ENCODE data around the gene CD84. TPM values are rescaled to one million over a fixed set of nuclear protein-coding genes. Genes with fewer than 3 reads are reported as not detected.

CD84 gene
- total RNA-seq, 1 donor from 2014 or later = not detected

- H3K36me3 Mint-ChIP-seq (ENCODE audit: insufficient read depth) = peaks cover 3% of the 10 kb centered on the region
- no peaks in the 10 kb centered on the region for H3K27me3 Mint-ChIP-seq
- no peak for DNase-seq (ENCODE audit: low spot score, unreplicated experiment)
- H3K27ac Mint-ChIP-seq = no peak overlapping the region
- H3K4me3 Mint-ChIP-seq (ENCODE audit: low read depth) = no peak overlapping the region
- peaks cover 9% of the 10 kb centered on the region for H3K4me1 Mint-ChIP-seq (ENCODE audit: low read depth)
- H3K9me3 Mint-ChIP-seq (ENCODE audit: low read depth) = peaks cover 6% of the 10 kb centered on the region
- TF ChIP-seq CTCF (IDR thresholded peaks at IDR 0.05; ENCODE audit: unreplicated experiment) = no peak
These were observed 638 bp downstream of the CD84 start for GRCh38 chr1:160578525-160579191.

GRCh38 chr1:160578175-160578524 is 1.1 kb downstream of the CD84 start:
- peaks cover 1% of the 10 kb centered on the region for H3K36me3 Mint-ChIP-seq (ENCODE audit: insufficient read depth)
- peaks cover 4% of the 10 kb centered on the region for H3K9me3 Mint-ChIP-seq (ENCODE audit: low read depth)
- no peaks in the 10 kb centered on the region for H3K27me3 Mint-ChIP-seq
- peaks cover 9% of the 10 kb centered on the region for H3K4me1 Mint-ChIP-seq (ENCODE audit: low read depth)
- no peak overlapping the region for H3K27ac Mint-ChIP-seq
- no peak for DNase-seq (ENCODE audit: low spot score, unreplicated experiment)
- no peak for TF ChIP-seq CTCF (IDR thresholded peaks at IDR 0.05; ENCODE audit: unreplicated experiment)
- H3K4me3 Mint-ChIP-seq (ENCODE audit: low read depth) = no peak overlapping the region

GRCh38 chr1:160577671-160578070 is 1.6 kb downstream of the CD84 start:
- H3K4me1 Mint-ChIP-seq (ENCODE audit: low read depth) = peaks cover 9% of the 10 kb centered on the region
- no peak for DNase-seq (ENCODE audit: low spot score, unreplicated experiment)
- H3K27ac Mint-ChIP-seq = no peak overlapping the region
- no peaks in the 10 kb centered on the region for H3K27me3 Mint-ChIP-seq
- H3K36me3 Mint-ChIP-seq (ENCODE audit: insufficient read depth) = no peaks in the 10 kb centered on the region
- H3K9me3 Mint-ChIP-seq (ENCODE audit: low read depth) = peaks cover 2% of the 10 kb centered on the region
- no peak overlapping the region for H3K4me3 Mint-ChIP-seq (ENCODE audit: low read depth)
- no peak for TF ChIP-seq CTCF (IDR thresholded peaks at IDR 0.05; ENCODE audit: unreplicated experiment)

DNA sequence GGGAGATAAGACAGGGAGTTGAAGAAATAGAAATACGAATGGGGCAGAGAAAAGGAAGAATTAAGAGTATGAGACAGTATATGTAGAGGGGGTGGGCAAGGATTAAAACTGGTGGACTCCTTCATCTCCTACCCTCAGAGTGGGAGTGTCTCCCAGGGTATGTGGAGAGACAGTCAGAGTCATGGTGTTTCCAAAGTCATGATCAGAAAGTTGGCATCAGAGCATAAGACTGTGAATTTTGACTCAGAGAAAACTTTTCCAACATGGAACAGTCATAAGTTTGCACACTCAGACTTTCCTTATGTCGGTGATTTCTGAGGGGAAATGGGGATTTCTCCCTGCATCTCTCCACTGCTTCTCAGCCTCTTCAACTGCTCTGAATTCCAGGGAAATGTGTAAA is 2.4 kb downstream of the CD84 start:
- H3K36me3 Mint-ChIP-seq (ENCODE audit: insufficient read depth) = no peaks in the 10 kb centered on the region
- no peak for DNase-seq (ENCODE audit: low spot score, unreplicated experiment)
- H3K4me3 Mint-ChIP-seq (ENCODE audit: low read depth) = no peak overlapping the region
- no peak for TF ChIP-seq CTCF (IDR thresholded peaks at IDR 0.05; ENCODE audit: unreplicated experiment)
- H3K4me1 Mint-ChIP-seq (ENCODE audit: low read depth) = peaks cover 6% of the 10 kb centered on the region
- H3K27me3 Mint-ChIP-seq = no peaks in the 10 kb centered on the region
- H3K9me3 Mint-ChIP-seq (ENCODE audit: low read depth) = peaks cover under 1% of the 10 kb centered on the region
- H3K27ac Mint-ChIP-seq = no peak overlapping the region

DNA sequence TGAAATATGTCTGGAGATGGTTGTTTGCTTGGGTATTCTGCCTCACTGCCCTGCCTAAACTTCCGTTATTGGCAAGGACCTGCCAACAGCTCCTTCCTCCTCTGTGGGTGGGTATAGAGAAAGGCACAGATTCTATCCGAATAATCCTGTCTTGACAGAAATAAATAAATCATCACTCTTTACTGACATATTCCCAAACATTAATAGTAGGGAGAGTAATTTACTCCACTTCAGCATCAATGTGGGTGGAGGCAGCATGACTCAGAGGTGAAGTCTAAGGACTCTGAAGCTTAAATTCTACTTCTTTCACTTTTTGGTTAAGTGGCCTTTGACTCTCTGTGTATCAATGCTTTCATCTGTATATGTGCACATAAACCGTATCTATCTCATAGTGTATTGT is 2.9 kb downstream of the CD84 start:
- TF ChIP-seq CTCF (IDR thresholded peaks at IDR 0.05; ENCODE audit: unreplicated experiment) = no peak
- no peak overlapping the region for H3K4me3 Mint-ChIP-seq (ENCODE audit: low read depth)
- no peaks in the 10 kb centered on the region for H3K27me3 Mint-ChIP-seq
- no peaks in the 10 kb centered on the region for H3K9me3 Mint-ChIP-seq (ENCODE audit: low read depth)
- no peak for DNase-seq (ENCODE audit: low spot score, unreplicated experiment)
- H3K4me1 Mint-ChIP-seq (ENCODE audit: low read depth) = peaks cover under 1% of the 10 kb centered on the region
- no peak overlapping the region for H3K27ac Mint-ChIP-seq
- no peaks in the 10 kb centered on the region for H3K36me3 Mint-ChIP-seq (ENCODE audit: insufficient read depth)

Measured in progenitor cell of endocrine pancreas (in vitro differentiated cells).